Cardiac septum (tissue), 1 donor: ENCODE data around the gene UGDH. TPM values are rescaled to one million over a fixed set of nuclear protein-coding genes. Genes with fewer than 3 reads are reported as not detected.
A peak's percentile ranks its signal among the peaks of the same experiment; 100 is the strongest.
"Not testable (repeated sequence)": the region's sequence is repeated elsewhere in the genome, so short reads cannot be mapped to it uniquely, and the experiment has no call there.

Experiments used
- DNase-seq: peaks from one replicate; pipeline ENCODE4 v3.0.0-alpha.2; 2020; ENCODE audit warnings: low spot score
- intact Hi-C: fragments of 100-400 bp; cut with DNase I; formaldehyde crosslinking; loops from one replicate; pipeline ENCODE4 v1.14.0; 2022
- total RNA-seq: library from RNA; stranded (reverse); fragmentation: NEBNext Ultra II Directional; extraction: Animal tissue kit (Norgen Biotek cat#: 25700); gene quantifications from one replicate; pipeline ENCODE4 v1.2.1, GENCODE V29; 2021
- donor health status: DM: no; HTN: no; CAD: no.

Gene UGDH
- total RNA-seq, 1 donor from 2014 or later: 18.1 TPM

GRCh38 chr4:39532237-39532636 lies 5.0 kb upstream of the UGDH start:
- DNase-seq: not testable (repeated sequence)

DNA sequence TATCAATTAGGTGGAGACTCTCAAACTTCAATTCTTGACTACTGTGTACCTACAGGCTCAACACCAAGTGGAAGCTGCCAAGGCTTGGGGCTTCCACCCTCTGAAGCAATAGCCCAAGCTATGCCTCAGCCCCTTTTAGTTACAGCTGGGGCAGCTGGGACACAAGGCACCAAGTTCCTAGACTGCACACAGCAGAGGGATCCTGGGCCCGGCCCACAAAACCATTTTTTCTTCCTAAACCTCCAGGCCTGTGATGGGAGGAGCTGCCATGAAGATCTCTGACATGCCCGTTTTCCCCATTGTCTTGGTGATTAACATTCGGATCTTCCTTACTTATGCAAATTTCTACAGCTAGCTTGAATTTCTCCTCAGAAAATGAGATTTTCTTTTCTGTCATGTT lies 3.4 kb upstream of the UGDH start:
- no peak for DNase-seq
- intact Hi-C loops: no loop called here

More at GRCh38 chr4:39532237-39532636, 5.0 kb upstream of the UGDH start:
- intact Hi-C loops: not testable (repeated sequence)

GRCh38 chr4:39529534-39529933 lies 2.3 kb upstream of the UGDH start:
- intact Hi-C loops: loop anchor here (5.0 kb wide), 3 partner anchors 72 to 528 kb away; partner anchors contain the start of genes LIAS, N4BP2 and RPL9
- DNase-seq: no peak

DNA sequence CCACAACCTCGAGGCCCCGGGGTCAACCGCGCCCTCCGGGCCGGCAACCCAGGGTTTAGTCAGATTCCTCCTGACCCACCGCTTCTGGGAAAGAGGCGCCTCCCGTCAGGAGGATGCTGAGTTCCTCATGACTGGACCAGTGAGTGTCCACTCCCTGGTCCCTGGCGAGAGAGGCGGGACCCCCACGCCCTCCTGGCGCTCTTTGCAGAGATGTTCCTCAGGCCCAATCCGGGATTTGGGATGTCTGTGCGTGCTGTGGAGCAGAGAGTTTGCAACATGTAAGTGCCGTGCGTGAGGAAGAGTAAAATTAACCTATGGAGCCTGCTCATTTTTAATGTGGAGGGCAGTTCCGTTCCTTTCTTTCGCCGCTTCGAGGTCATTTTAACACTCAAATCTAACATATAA lies 824 bp upstream of the UGDH start:
- DNase-seq: peak; percentile 88
- intact Hi-C loops: loop anchor here (5.0 kb wide), 3 partner anchors 71 to 529 kb away; partner anchors contain the start of genes LIAS, N4BP2 and RPL9

GRCh38 chr4:39526765-39527295 lies 409 bp downstream of the UGDH start:
- intact Hi-C loops: loop anchor here (1.0 to 5.0 kb wide), 6 partner anchors 70 to 530 kb away; partner anchors contain the start of genes LIAS, N4BP2, RPL9 and UBE2K
- DNase-seq: no peak

- DNase-seq: no peak
- intact Hi-C loops: loop anchor here (2.0 to 5.0 kb wide), 5 partner anchors 69 to 531 kb away; partner anchors contain the start of genes LIAS, N4BP2, RPL9 and UBE2K
These were observed 1.2 kb downstream of the UGDH start for GRCh38 chr4:39525822-39526690.

DNA sequence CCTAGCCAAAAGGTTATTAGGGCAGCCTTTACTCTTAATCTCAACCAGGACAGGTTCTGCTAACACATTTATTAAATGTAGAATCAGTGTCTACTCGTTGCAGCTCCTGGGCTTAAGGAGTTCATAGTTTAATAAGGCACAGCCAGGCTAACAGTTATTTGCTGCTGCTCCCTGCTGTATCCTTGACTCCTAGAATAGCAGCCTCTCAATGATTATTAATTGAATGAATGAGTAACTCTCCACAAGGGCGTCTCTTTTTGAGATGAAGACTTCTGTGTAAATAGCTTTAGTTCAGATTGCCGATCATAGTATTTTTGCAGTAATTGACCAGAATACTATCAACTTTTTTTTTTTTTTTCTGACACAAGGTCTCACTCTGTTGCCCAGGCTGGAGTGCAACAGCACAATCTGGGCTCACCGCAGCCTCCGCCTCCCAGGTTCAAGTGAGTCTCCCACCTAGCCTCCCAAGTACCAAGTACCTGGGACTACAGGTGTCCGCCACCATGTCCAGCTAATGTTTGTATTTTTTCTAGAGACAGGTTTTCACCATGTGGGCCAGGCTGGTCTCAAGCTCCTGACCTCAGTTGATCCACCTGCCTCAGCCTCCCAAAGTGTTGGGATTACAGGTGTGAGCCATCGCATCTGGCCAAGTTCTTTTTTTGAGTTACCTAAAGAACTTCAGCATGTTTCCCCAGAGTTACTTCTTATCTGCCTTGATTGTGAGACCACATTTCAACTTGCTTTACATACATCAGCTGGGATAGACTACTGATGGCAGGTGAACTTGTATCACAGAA lies 2.9 kb downstream of the UGDH start:
- intact Hi-C loops: no loop called here
- DNase-seq: no peak

DNA sequence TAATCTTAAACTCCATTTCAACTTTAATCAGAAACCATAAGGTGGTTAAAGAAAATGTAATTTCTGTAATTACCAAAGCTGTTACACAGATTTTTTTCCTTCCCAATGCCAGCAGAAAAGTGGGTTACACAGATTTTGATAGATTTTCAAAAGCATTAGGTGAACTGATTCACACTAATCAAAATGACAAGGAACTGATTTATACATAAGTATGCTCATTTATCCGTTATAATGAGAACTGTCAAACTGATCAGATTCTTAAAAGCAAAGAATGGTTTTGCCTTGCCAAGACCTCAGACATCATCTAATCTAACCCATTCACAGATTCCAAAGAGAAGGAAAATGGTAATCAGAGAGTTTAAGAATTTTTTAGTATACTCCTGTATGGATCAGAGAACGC lies 5.2 kb downstream of the UGDH start:
- no peak for DNase-seq
- intact Hi-C loops: no loop called here

GRCh38 chr4:39521253-39521919 lies 5.9 kb downstream of the UGDH start:
- intact Hi-C loops: no loop called here
- no peak for DNase-seq

GRCh38 chr4:39518484-39518883 lies 8.8 kb downstream of the UGDH start:
- intact Hi-C loops: no loop called here
- no peak for DNase-seq

- no peak for DNase-seq
- intact Hi-C loops: no loop called here
These were observed 10.8 kb downstream of the UGDH start for GRCh38 chr4:39516407-39516966.

- DNase-seq, intact Hi-C loops: not testable (repeated sequence)
These were observed 11.4 kb downstream of the UGDH start for GRCh38 chr4:39515669-39516401.

DNA sequence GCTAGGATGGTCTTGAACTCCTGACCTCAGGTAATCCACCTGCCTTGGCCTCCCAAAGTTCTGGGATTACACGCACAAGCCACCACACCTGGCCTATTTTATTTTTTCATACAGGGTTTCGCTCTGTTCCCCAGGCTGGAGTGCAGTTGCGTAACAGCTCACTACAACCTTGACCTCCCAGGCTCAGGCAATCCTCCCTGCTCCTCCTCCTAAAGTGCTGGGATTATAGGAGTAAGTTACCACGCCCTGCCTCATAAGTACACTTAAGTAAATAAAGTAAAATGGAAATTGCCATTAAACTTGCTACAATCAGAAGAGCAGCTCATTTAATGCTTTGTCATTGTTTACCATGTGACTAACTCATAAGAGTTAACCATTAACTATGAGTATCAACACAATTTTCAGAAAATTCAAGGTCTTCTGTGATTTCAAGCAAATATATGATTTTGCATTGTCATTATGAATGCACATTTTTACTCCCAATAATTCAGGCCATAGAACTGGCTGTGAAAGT lies 12.3 kb downstream of the UGDH start:
- no peak for DNase-seq
- intact Hi-C loops: no loop called here

DNA sequence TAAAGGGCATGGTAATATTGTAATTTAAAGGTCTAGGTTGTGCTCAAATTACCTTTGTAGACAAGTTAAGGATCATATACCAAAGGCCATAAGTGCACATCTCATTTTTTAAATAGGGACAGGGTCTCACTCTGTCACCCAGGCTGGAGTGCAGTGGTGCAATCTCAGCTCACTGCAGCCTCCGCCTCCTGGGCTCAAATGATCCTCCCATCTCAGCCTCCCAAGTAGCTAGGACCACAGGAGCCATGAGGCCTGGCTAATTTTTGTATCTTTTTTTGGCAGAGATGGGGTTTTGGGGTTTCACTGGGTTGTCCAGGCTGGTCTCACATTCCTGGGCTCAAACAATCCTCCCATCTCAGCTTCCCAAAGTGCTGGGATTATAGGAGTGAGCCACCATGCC lies 13.0 kb downstream of the UGDH start:
- DNase-seq, intact Hi-C loops: not testable (repeated sequence)

DNA sequence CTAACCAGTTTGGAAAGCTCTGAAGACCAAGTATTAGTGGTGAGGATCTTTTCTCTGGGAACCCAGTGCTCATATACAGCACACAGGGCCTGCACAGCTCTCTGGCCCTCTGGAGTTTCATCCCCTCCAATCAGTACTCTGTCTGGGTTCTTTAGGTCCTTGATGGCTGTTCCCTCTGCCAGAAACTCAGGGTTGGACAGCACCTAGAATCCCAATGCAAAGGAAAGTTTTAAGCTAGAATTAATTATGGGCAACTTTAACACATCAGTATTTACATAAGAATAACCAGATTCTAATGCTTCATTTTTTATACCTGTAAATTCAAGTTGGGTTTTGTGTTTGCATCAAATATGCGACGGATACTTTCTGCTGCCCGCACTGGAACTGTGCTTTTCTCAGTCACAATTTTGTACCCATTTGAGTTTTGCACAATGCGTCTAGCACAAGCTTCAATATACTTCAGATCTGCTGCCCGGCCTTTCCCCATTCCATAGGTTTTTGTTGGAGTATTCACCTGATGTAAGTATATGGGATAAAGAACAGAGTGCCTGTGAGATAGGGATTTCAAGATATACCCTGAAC lies 16.8 kb downstream of the UGDH start:
- intact Hi-C loops: no loop called here
- no peak for DNase-seq

DNA sequence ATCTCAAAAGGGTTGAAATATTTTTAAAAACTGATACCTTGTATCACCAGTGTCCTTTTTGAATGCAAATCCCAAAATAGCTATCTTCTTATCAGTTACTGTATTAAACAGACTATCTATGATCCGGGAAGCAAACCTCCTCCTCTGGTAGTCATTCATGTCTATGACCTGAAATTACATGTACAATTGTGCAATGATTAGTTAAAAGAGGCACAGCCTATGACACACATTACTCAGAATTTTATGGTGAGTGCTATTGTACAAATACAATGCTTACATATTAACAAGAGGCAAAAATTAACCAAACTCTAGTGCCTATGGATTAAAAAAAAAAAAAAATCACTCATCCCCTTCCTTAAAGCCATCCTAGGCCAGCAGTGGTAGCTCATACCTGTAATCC lies 21.7 kb downstream of the UGDH start:
- intact Hi-C loops: no loop called here

GRCh38 chr4:39504538-39504937 lies 22.7 kb downstream of the UGDH start:
- intact Hi-C loops: no loop called here
- DNase-seq: no peak

More for the DNA sequence above, 21.7 kb downstream of the UGDH start:
- DNase-seq: no peak

DNA sequence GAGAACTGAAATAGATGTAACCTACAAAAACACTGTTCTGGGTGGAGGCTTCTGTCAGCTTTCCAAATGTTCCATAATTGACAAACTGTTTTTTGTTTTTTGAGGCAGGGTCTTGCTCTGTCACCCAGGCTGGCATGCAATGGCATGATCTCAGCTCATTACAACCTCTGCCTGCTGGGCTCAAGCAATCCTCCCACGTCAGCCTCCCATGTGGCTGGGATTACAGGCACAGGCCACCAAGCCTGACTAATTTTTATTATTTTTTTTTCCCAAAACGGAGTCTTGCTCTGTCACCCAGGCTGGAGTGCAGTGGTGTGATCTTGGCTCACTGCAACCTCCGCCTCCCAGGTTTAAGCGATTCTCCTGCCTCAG lies 24.6 kb downstream of the UGDH start:
- intact Hi-C loops, DNase-seq: not testable (repeated sequence)
